Dermis blood vessel endothelial cell (primary cell): ENCODE results near the gene SART1. TPM values are rescaled to one million over a fixed set of nuclear protein-coding genes. Genes with fewer than 3 reads are reported as not detected.
"Not testable (repeated sequence)": the region's sequence is repeated elsewhere in the genome, so short reads cannot be mapped to it uniquely, and the experiment has no call there.

ENCODE experiments used
- DNase-seq: peaks from one replicate; pipeline ENCODE4 v3.0.0; 2010
- total RNA-seq: library from RNA; depleted of rRNA; stranded (reverse); fragments of >200 nt; gene quantifications from 2 replicates; pipeline ENCODE4 v1.2.3, GENCODE V29; 2014

Gene SART1
- total RNA-seq, 1 donor from 2014 or later = 27.1 TPM

DNA sequence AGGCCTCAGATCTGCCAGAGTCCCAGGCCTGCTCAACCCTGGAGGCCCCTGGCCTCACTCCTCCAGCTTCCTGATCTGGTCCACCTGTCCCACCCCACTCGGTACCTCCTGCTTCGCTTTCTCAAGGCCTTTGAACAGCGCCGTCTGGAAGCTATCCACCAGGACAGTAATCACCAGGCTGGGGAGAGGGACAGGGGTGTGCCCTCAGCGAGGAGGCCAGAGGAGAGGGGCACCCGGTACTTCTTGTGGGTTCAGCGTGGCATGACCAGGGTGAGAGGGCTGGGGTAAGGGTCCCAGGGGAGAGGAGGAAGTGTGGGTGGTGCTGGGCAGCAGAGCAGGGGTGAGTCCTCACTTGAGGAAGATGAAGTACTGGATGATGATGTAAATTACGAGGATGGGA lies 58.7 kb downstream of the SART1 start:
- no peak for DNase-seq

DNA sequence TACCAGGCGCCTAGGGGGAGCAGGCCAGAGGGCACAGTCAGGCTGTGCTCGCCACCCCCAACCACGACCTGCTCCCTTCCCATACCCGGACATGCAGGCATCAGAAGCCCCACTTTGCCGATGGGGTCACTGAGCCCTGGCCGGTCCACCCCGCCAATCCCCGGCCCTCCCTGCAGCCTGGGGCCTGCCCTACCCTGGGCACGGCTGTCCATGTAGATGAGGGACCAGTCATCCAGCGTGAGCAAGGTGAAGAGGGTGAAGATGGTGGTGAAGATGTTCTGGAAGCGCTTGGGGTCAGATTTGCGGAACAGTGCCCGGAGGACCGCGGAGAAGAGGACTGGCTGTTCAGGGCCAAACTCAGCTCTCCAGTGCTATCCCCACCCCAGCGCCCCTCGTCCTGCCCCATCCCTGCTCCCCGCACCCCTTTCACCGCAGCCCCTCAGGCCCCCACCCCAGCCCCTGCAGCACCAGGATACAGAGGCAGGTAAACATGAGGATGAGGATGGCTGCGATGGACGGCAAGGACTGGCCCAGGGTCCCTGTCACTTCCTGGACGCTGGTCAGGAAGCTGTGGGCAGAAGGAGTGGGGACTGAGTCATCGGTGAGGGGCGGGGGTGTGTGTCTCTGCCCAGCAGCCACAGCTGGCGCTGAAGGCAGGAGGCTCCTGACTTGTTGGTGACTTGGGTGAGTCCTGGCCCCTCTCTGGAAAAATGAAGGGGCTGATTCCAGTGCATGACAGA lies 59.3 kb downstream of the SART1 start:
- peak; percentile 86 for DNase-seq

DNA sequence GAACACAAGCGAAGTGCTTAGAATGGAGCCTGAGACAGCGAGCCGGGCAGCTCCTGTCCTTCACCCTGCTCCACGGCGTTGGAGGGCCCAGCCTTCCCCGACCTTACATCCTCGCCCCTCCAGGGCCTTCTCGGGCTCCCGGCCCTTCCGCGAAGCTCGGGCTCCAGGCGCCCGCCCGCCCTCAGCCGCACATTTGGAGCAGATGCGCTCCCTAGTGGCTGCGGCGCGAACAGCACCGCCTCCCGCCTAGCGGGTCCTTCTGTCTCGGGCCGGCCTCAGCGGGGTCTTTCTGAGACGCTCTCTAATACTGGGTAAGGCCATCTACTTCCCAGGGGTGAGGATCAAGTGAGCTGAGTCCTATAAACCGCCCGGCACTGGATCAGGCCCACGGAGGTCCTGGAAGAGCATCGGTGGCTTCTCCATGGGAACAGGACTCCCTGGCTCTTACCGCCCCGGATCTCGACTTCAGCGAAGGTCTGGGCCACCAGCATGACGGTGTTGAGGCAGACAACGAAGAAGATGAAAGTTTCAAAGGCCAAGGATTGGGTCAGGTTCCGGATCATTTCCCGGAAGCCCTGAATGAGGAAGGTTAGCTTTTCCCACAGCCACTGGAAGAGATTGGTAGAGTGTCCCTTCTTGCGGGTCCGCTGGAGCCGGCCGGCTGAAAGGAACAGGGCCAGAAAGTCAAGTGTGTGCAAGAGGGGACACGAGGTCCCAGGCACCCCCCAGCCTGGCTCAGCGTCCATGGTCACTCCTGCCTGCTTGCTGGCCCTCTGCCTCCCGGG lies 61.1 kb downstream of the SART1 start:
- DNase-seq = peak; percentile 82

DNA sequence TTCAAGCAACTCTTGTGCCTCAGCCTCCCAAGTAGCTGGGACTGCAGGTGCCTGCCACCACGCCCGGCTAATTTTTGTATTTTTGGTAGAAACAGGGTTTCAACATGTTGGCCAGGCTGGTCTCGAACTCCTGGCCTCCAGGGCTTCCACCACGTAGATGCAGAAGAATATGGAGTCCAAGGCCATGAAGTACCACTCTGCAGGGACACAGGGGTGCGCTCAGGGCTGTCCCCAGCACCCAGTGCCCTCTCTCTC lies 61.6 kb downstream of the SART1 start:
- not testable (repeated sequence) for DNase-seq

DNA sequence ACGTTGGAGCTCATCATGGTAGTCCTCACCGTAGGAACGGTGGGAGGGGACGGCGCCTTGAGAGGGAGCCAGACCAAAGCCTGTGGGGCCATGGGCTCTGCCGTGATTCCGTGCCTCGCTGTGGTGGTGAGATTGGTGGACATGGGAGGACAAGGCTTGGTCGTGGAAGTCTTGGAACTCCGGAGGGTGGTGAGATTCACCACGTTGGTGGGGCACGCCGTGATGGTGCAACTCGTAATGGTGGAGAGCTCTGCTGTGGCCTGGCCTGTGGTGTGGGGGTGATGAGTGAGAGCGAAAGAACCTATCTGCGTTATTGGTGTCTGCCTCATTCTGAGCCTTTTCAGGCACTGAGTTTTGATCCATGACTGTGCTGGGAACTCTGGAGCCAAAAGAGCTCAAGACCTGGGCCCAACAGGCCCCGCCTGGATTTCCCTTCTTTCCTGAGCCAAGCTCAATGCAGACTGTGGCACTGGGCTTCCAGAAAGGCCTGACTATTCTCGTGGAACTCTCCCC lies 64.5 kb downstream of the SART1 start, which contains the start of gene CATSPER1:
Gene CATSPER1 (minus strand): TSS at position 463 of the 513 bp plus-strand sequence. CDS start 100 bp downstream, at position 363.
- no peak for DNase-seq

Other genes with a start within 250 kb of the SART1 start
- 35.7 and 38.5 TPM in 2 replicates for gene KAT5, start 249.5 kb upstream of the SART1 start, total RNA-seq
- 30.6 and 96.1 TPM in 2 replicates for gene RNASEH2C, start 240.9 kb upstream of the SART1 start, total RNA-seq
- 11.6 and 13.8 TPM in 2 replicates for gene AP5B1, start 180.8 kb upstream of the SART1 start, total RNA-seq
- not detected in 2 replicates for gene OVOL1, start 174.7 kb upstream of the SART1 start, total RNA-seq
- 0.17 and 0.33 TPM in 2 replicates for gene SNX32, start 127.8 kb upstream of the SART1 start, total RNA-seq
- gene CFL1, start 103.6 kb upstream of the SART1 start, total RNA-seq = 1,118 and 1,698 TPM in 2 replicates
- gene MUS81, start 101.3 kb upstream of the SART1 start, total RNA-seq = 48.2 and 49.7 TPM in 2 replicates
- 16.8 and 22.1 TPM in 2 replicates for gene EFEMP2, start 88.9 kb upstream of the SART1 start, total RNA-seq
- not detected in 2 replicates for gene CTSW, start 81.9 kb upstream of the SART1 start, total RNA-seq
- gene FIBP, start 73.3 kb upstream of the SART1 start, total RNA-seq = 161 and 189 TPM in 2 replicates
- 69.3 and 163 TPM in 2 replicates for gene CCDC85B, start 71.1 kb upstream of the SART1 start, total RNA-seq
- 3.6 and 4.9 TPM in 2 replicates for gene FOSL1, start 61.3 kb upstream of the SART1 start, total RNA-seq
- gene C11orf68, start 42.7 kb upstream of the SART1 start, total RNA-seq = 17.0 and 20.0 TPM in 2 replicates
- gene DRAP1, start 42.3 kb upstream of the SART1 start, total RNA-seq = 64.9 and 93.9 TPM in 2 replicates
- gene TSGA10IP, start 16.3 kb upstream of the SART1 start, total RNA-seq = not detected in 2 replicates
- gene EIF1AD, start 40.4 kb downstream of the SART1 start, total RNA-seq = 32.2 and 35.8 TPM in 2 replicates
- 18.2 and 23.2 TPM in 2 replicates for gene BANF1, start 40.8 kb downstream of the SART1 start, total RNA-seq
- gene CST6, start 50.3 kb downstream of the SART1 start, total RNA-seq = 0.17 and 0.60 TPM in 2 replicates
- gene CATSPER1, start 64.7 kb downstream of the SART1 start, total RNA-seq = 0.34 TPM in 1 of 2 replicates, not detected in the other
- 0.60 and 1.4 TPM in 2 replicates for gene GAL3ST3, start 87.4 kb downstream of the SART1 start, total RNA-seq
- 116 and 141 TPM in 2 replicates for gene SF3B2, start 90.6 kb downstream of the SART1 start, total RNA-seq
- 28.2 and 52.7 TPM in 2 replicates for gene PACS1, start 108.5 kb downstream of the SART1 start, total RNA-seq